BE2C (cell line): ENCODE data around the gene FSTL4.
A peak's percentile ranks its signal among the peaks of the same experiment; 100 is the strongest.

Experiments
- DNase-seq: peaks from one replicate; pipeline ENCODE4 v3.0.0-alpha.2; 2020
- H3K27me3 ChIP-seq: fragments of 250-450 bp; sonication (Bioruptor Pico); 2 replicates; pipeline ENCODE4 v1.5.1; 2020; ENCODE audit warnings: mild to moderate bottlenecking
- H3K36me3 ChIP-seq: fragments of 250-450 bp; sonication (Bioruptor Pico); 2 replicates; pipeline ENCODE4 v1.5.1; 2020; ENCODE audit warnings: mild to moderate bottlenecking
- H3K4me1 ChIP-seq: fragments of 250-450 bp; sonication (Bioruptor Pico); 2 replicates; pipeline ENCODE4 v1.5.1; 2020
- H3K4me3 ChIP-seq: 2 replicates; pipeline ENCODE4 v1.5.1; 2011; ENCODE audit warnings: low read depth, low read length
- H3K9me3 ChIP-seq: fragments of 250-450 bp; sonication (Bioruptor Pico); 2 replicates; pipeline ENCODE4 v1.5.1; 2020
- CTCF ChIP-seq: IDR thresholded peaks from 2 replicates; pipeline ENCODE4 v1.5.1; 2012; ENCODE audit warnings: mild to moderate bottlenecking, low read depth, low read length

FSTL4 gene

GRCh38 chr5:133464013-133464412 lies 148.3 kb downstream of the FSTL4 start:
- DNase-seq: no peak
- Histone ChIP-seq H3K36me3 (no peaks in the 10 kb centered on the region), H3K4me3 (no peak overlapping the region), H3K4me1 (peaks cover 5% of the 10 kb centered on the region; the same call in 1 of the 2 replicates), H3K27me3 (no peaks in the 10 kb centered on the region), H3K9me3 (no peaks in the 10 kb centered on the region)
- no peak for TF ChIP-seq CTCF

- TF ChIP-seq CTCF: no peak
- DNase-seq: no peak
- Histone ChIP-seq H3K9me3 (no peaks in the 10 kb centered on the region), H3K27me3 (no peaks in the 10 kb centered on the region), H3K36me3 (no peaks in the 10 kb centered on the region), H3K4me1 (peaks cover 18% of the 10 kb centered on the region), H3K4me3 (no peak overlapping the region)
Measured at GRCh38 chr5:133461796-133462516, 150.4 kb downstream of the FSTL4 start.

- Histone ChIP-seq H3K4me1 (peaks cover 18% of the 10 kb centered on the region), H3K36me3 (no peaks in the 10 kb centered on the region)
Measured at GRCh38 chr5:133460172-133460758, 152.1 kb downstream of the FSTL4 start.

DNA sequence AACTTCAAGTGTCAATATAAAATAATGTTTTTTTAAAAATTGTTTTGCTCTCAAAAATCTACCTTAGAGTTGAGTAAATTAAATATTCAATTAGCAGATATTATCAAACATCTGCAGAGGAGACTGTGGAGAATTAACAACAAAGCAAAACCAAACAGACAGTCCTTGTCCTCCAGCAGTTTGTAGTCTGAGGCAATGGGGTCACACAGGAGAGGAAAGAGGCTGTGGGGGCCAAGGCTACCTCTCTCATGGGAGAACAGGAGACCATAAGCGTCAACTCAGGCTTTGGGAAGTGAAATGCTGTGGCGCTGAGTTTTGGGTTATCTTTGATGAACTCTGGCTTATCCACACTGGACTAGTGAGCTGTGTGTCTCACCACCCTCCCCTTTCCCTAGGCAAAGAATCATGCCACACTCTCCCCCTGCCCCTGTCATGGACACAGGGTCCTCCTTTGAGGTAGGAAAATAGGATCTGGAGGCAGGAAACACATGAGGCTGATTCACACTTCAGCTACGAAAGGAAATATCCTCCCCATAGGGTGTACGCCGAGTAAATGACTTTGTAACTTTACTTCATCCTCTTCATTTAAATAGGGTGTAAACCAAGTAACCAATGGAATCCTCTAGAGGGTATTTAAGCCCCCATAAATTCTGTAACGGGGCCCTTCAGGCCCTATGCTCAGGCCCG lies 152.7 kb downstream of the FSTL4 start:
- H3K27me3 ChIP-seq: no peaks in the 10 kb centered on the region
- no peak for TF ChIP-seq CTCF
- H3K4me3 ChIP-seq: no peak overlapping the region
- H3K4me1 ChIP-seq: peaks cover 18% of the 10 kb centered on the region
- H3K9me3 ChIP-seq: no peaks in the 10 kb centered on the region
- no peak for DNase-seq
- H3K36me3 ChIP-seq: no peaks in the 10 kb centered on the region

More at GRCh38 chr5:133460172-133460758, 152.1 kb downstream of the FSTL4 start:
- Histone ChIP-seq H3K27me3 (no peaks in the 10 kb centered on the region), H3K4me3 (no peak overlapping the region), H3K9me3 (no peaks in the 10 kb centered on the region)
- peak; percentile 76 for TF ChIP-seq CTCF
- peak; percentile 33 for DNase-seq

- no peak for DNase-seq
- Histone ChIP-seq H3K36me3 (no peaks in the 10 kb centered on the region), H3K27me3 (no peaks in the 10 kb centered on the region), H3K4me1 (peaks cover 19% of the 10 kb centered on the region), H3K4me3 (no peak overlapping the region), H3K9me3 (no peaks in the 10 kb centered on the region)
- TF ChIP-seq CTCF: no peak
Measured at GRCh38 chr5:133458435-133458834, 153.9 kb downstream of the FSTL4 start.
